SH-SY5Y (cell line): ENCODE results near the gene PRELID1.

ENCODE experiments used
- GATA2 ChIP-seq: IDR thresholded peaks from 2 replicates; pipeline ENCODE4 v1.6.1; 2011; ENCODE audit warnings: mild to moderate bottlenecking, low read depth, low read length
- GATA3 ChIP-seq: IDR thresholded peaks from 2 replicates; pipeline ENCODE4 v1.6.1; 2011; ENCODE audit warnings: low read depth, mild to moderate bottlenecking, low read length, moderate library complexity

GRCh38 chr5:177339107-177339638 is 35.6 kb downstream of the PRELID1 start:
- TF ChIP-seq GATA3 (no peak), GATA2 (no peak)
